H1 (cell line): ENCODE measurements around the gene CD69. TPM values are rescaled to one million over a fixed set of nuclear protein-coding genes. Genes with fewer than 3 reads are reported as not detected.

ENCODE experiments used
- CTCF ChIA-PET: fragments of 300-600 bp; sonication (Branson Sonifier 250); formaldehyde crosslinking; loops from one replicate; lab custom pipeline; 2021; ENCODE audit not compliant: partially characterized antibody; lab: Charles Lee
- POLR2A ChIA-PET: fragments of 300-600 bp; sonication (Branson Sonifier 250); formaldehyde crosslinking; loops from one replicate; lab custom pipeline; 2021; ENCODE audit warnings: inconsistent platforms; ENCODE audit not compliant: partially characterized antibody; lab: Charles Lee
- DNase-seq, 2 experiments: peaks; one replicate each; pipeline versions ENCODE4 v3.0.0 to v3.0.0-alpha.2; 2010 to 2022; ENCODE audit warnings: low spot score in 2 of 2, low read depth in 1 of 2, mixed read lengths in 1 of 2
- FAIRE-seq: peaks from 2 replicates; lab custom pipeline; 2011; peaks lifted over from hg19 to GRCh38; lab: Jason Lieb, UNC
- H2AFZ ChIP-seq: 2 replicates; pipeline ENCODE4 v1.8.1; 2012; ENCODE audit warnings: low read length, inconsistent platforms
- H2AK5ac ChIP-seq: 2 replicates; pipeline ENCODE4 v1.6.1; 2013; ENCODE audit warnings: low read depth, low read length
- H2BK120ac ChIP-seq: replicated peaks from 2 replicates; pipeline ENCODE3; 2013; ENCODE audit warnings: low read depth, low read length, inconsistent platforms
- H2BK12ac ChIP-seq: 2 replicates; pipeline ENCODE4 v1.6.1; 2013; ENCODE audit warnings: low read depth, low read length
- H2BK15ac ChIP-seq: 2 replicates; pipeline ENCODE4 v1.6.1; 2013; ENCODE audit warnings: low read length
- H2BK20ac ChIP-seq: 2 replicates; pipeline ENCODE4 v1.6.1; 2013; ENCODE audit warnings: low read length
- H2BK5ac ChIP-seq: 2 replicates; pipeline ENCODE4 v1.6.1; 2013; ENCODE audit warnings: low read depth, low read length
- H3K14ac ChIP-seq: 2 replicates; pipeline ENCODE4 v1.6.1; 2013; ENCODE audit warnings: inconsistent platforms; ENCODE audit not compliant: insufficient read length
- H3K18ac ChIP-seq: 2 replicates; pipeline ENCODE4 v1.6.1; 2013; ENCODE audit warnings: low read length; ENCODE audit errors: extremely low read depth
- H3K23ac ChIP-seq: 2 replicates; pipeline ENCODE4 v1.6.1; 2013; ENCODE audit warnings: inconsistent platforms; ENCODE audit not compliant: insufficient read length
- H3K23me2 ChIP-seq: 2 replicates; pipeline ENCODE4 v1.6.1; 2013; ENCODE audit warnings: low read depth, low read length
- H3K27ac ChIP-seq: 2 replicates; pipeline ENCODE4 v1.6.1; 2011; ENCODE audit warnings: low read depth, low read length, inconsistent platforms
- H3K27me3 ChIP-seq, 4 experiments: replicated peaks in 1 of 4; 1 replicate in 1 of 4; 2 replicates in 3 of 4; pipeline versions ENCODE4 v1.6.1 to v1.8.1; 2011 to 2013; ENCODE audit warnings: low read length in 3 of 4, mild to moderate bottlenecking in 3 of 4, inconsistent platforms in 2 of 4, mixed read lengths in 2 of 4, moderate library complexity in 1 of 4; ENCODE audit not compliant: control insufficient read depth in 3 of 4, insufficient read depth in 3 of 4; ENCODE audit errors: extremely low read depth in 1 of 4
- H3K36me3 ChIP-seq, 4 experiments: 2 replicates each; pipeline versions ENCODE4 v1.6.1 to v1.8.1; 2011 to 2013; ENCODE audit warnings: mild to moderate bottlenecking in 4 of 4, low read length in 3 of 4, moderate library complexity in 2 of 4, control low read depth in 1 of 4, inconsistent platforms in 1 of 4; ENCODE audit not compliant: insufficient read depth in 4 of 4, control insufficient read depth in 2 of 4
- H3K4ac ChIP-seq: replicated peaks from 2 replicates; pipeline ENCODE3; 2013; ENCODE audit warnings: low read length, low read depth, mixed read lengths, inconsistent platforms; ENCODE audit not compliant: insufficient read length
- H3K4me1 ChIP-seq, 4 experiments: replicated peaks in 1 of 4; 1 replicate in 1 of 4; 2 replicates in 3 of 4; pipeline versions ENCODE4 v1.6.1 to v1.8.1; 2011 to 2013; ENCODE audit warnings: low read length in 3 of 4, inconsistent platforms in 2 of 4, mixed read lengths in 1 of 4; ENCODE audit not compliant: insufficient read depth in 4 of 4, control insufficient read depth in 3 of 4
- H3K4me2 ChIP-seq, 2 experiments: 2 replicates each; pipeline versions ENCODE4 v1.6.1 to v1.8.1; 2011 to 2013; ENCODE audit warnings: low read depth in 2 of 2, low read length in 2 of 2, control low read depth in 1 of 2, inconsistent platforms in 1 of 2, mild to moderate bottlenecking in 1 of 2; ENCODE audit not compliant: insufficient read depth in 1 of 2
- H3K4me3 ChIP-seq, 4 experiments: fragments of 200-600, 300-600 bp in 1 of 4; sonication (generic), shearing (Covaris generic), sonication (Bioruptor Twin) in 1 of 4; 2 replicates each; pipeline versions ENCODE4 v1.5.1 to v1.8.1; 2011 to 2016; ENCODE audit warnings: low read length in 4 of 4, low read depth in 3 of 4, control low read depth in 2 of 4, inconsistent platforms in 2 of 4, mild to moderate bottlenecking in 2 of 4, mixed read lengths in 1 of 4, moderate library complexity in 1 of 4; ENCODE audit not compliant: insufficient read depth in 2 of 4; ENCODE audit errors: extremely low read depth in 1 of 4
- H3K56ac ChIP-seq: replicated peaks from 2 replicates; pipeline ENCODE3; 2013; ENCODE audit warnings: low read depth, mild to moderate bottlenecking, mixed read lengths, low read length, inconsistent platforms; ENCODE audit not compliant: insufficient read length
- H3K79me1 ChIP-seq: 2 replicates; pipeline ENCODE4 v1.6.1; 2013; ENCODE audit warnings: low read depth, low read length, control low read depth
- H3K79me2 ChIP-seq, 2 experiments: 2 replicates each; pipeline versions ENCODE4 v1.6.1 to v1.8.1; 2012 to 2013; ENCODE audit warnings: low read length in 2 of 2, mild to moderate bottlenecking in 2 of 2, inconsistent platforms in 1 of 2; ENCODE audit not compliant: insufficient read depth in 2 of 2, control insufficient read depth in 1 of 2
- H3K9ac ChIP-seq, 4 experiments: replicated peaks in 1 of 4; 1 replicate in 1 of 4; 2 replicates in 3 of 4; pipeline versions ENCODE4 v1.6.1 to v1.8.1; 2011 to 2013; ENCODE audit warnings: low read depth in 3 of 4, low read length in 3 of 4, control low read depth in 2 of 4, mild to moderate bottlenecking in 2 of 4, moderate library complexity in 2 of 4, inconsistent platforms in 1 of 4; ENCODE audit errors: extremely low read depth in 1 of 4
- H3K9me3 ChIP-seq, 2 experiments: 2 replicates each; pipeline versions ENCODE4 v1.6.1 to v1.8.1; 2012 to 2013; ENCODE audit warnings: mild to moderate bottlenecking in 2 of 2, moderate library complexity in 2 of 2, control low read depth in 1 of 2, inconsistent platforms in 1 of 2, low read depth in 1 of 2, low read length in 1 of 2, mixed read lengths in 1 of 2; ENCODE audit not compliant: insufficient read depth in 2 of 2
- H4K20me1 ChIP-seq, 2 experiments: replicated peaks in 1 of 2; 2 replicates each; pipeline versions ENCODE3 to v1.8.1; 2011 to 2013; ENCODE audit warnings: inconsistent platforms in 2 of 2, low read length in 2 of 2, mild to moderate bottlenecking in 1 of 2; ENCODE audit not compliant: insufficient read depth in 2 of 2, control insufficient read depth in 1 of 2
- H4K5ac ChIP-seq: 2 replicates; pipeline ENCODE4 v1.6.1; 2013; ENCODE audit warnings: low read length, low read depth, mixed read lengths, inconsistent platforms; ENCODE audit not compliant: insufficient read length
- H4K8ac ChIP-seq: 2 replicates; pipeline ENCODE4 v1.8.0; 2013; ENCODE audit warnings: mild to moderate bottlenecking, moderate library complexity, low read length, inconsistent platforms; ENCODE audit not compliant: insufficient read depth; ENCODE audit errors: extremely low read depth
- H4K91ac ChIP-seq: replicated peaks from 2 replicates; pipeline ENCODE3; 2013; ENCODE audit warnings: low read length, mixed read lengths, inconsistent platforms; ENCODE audit not compliant: insufficient read length
- ASH2L ChIP-seq: fragments of 200-600, 300-600 bp; sonication (generic); IDR thresholded peaks from one replicate; pipeline ENCODE4 v1.7.1; 2017; ENCODE audit warnings: low read length
- JUND ChIP-seq: IDR thresholded peaks from 2 replicates; pipeline ENCODE4 v1.6.1; 2011; ENCODE audit warnings: mild to moderate bottlenecking, improper control_type of control experiment, low read length
- MAFK ChIP-seq: IDR thresholded peaks from 2 replicates; pipeline ENCODE4 v1.6.1; 2012; ENCODE audit warnings: low read depth, mild to moderate bottlenecking, improper control_type of control experiment, low read length
- MAX ChIP-seq: IDR thresholded peaks from 2 replicates; pipeline ENCODE4 v1.6.1; 2012; ENCODE audit warnings: inconsistent platforms
- RAD21 ChIP-seq, 2 experiments: IDR thresholded peaks in 1 of 2; conservative IDR thresholded peaks in 1 of 2; 2 replicates each; pipeline ENCODE4 v1.6.1; 2011; ENCODE audit warnings: low read depth in 2 of 2, low read length in 2 of 2, improper control_type of control experiment in 1 of 2, inconsistent platforms in 1 of 2, mild to moderate bottlenecking in 1 of 2, moderate library complexity in 1 of 2
- RFX5 ChIP-seq: IDR thresholded peaks from 2 replicates; pipeline ENCODE4 v1.6.1; 2011; ENCODE audit warnings: low read depth, low read length, improper control_type of control experiment, borderline replicate concordance
- SIX5 ChIP-seq: IDR thresholded peaks from 2 replicates; pipeline ENCODE4 v1.6.1; 2011; ENCODE audit warnings: mild to moderate bottlenecking, low read depth, low read length
- SP4 ChIP-seq: IDR thresholded peaks from 2 replicates; pipeline ENCODE4 v1.6.1; 2012; ENCODE audit warnings: low read length, inconsistent platforms
- SRF ChIP-seq: IDR thresholded peaks from 2 replicates; pipeline ENCODE4 v1.6.1; 2011; ENCODE audit warnings: mild to moderate bottlenecking, low read depth, low read length, moderate library complexity
- TEAD4 ChIP-seq: IDR thresholded peaks from 2 replicates; pipeline ENCODE4 v1.6.1; 2012; ENCODE audit warnings: low read depth, low read length, inconsistent platforms, mixed read lengths
- WGBS, 2 experiments: shearing (Covaris generic) in 1 of 2; methylation state at CpG; one replicate each; pipeline versions ENCODE4 v1.1.6 to v1.1.7; 2013 to 2015; ENCODE audit warnings: low lambda C conversion rate in 2 of 2, mixed read lengths in 2 of 2, inconsistent platforms in 1 of 2, low coverage in 1 of 2, missing lambda C conversion rate in 1 of 2; ENCODE audit not compliant: insufficient replicate concordance in 2 of 2, insufficient coverage in 1 of 2, insufficient read length in 1 of 2; ENCODE audit errors: extremely low coverage in 1 of 2, missing lambda C conversion rate in 1 of 2; 5-methylcytosine and 5-hydroxymethylcytosine counted together
- polyA plus RNA-seq, 7 experiments: library from polyadenylated mRNA; depleted of rRNA in 3 of 7; stranded (reverse) in 5 of 7; unstranded in 2 of 7; fragments of >200 nt in 5 of 7; fragments of 200-250 nt in 2 of 7; gene quantifications; 1 replicate in 5 of 7; 2 replicates in 1 of 7; 4 replicates in 1 of 7; pipeline versions ENCODE4 v1.2.1 to v1.2.3, GENCODE V29; 2011 to 2013; ENCODE audit warnings: missing spikeins in 2 of 7, mixed read lengths in 2 of 7
- total RNA-seq: library from RNA; stranded (reverse); fragmentation: NEBNext Ultra II Directional; extraction: Animal tissue kit (Norgen Biotek cat#: 25700); gene quantifications from 2 replicates; pipeline ENCODE4 v1.2.1, GENCODE V29; 2021
- TF ChIP-seq, protein P1 (sequence below), 3 experiments: IDR thresholded peaks; 1 replicate in 2 of 3; 2 replicates in 1 of 3; pipeline versions ENCODE4 v1.5.1 to v1.6.1; 2011; ENCODE audit warnings: low read length in 3 of 3, mild to moderate bottlenecking in 3 of 3, inconsistent platforms in 2 of 3, low read depth in 1 of 3, moderate library complexity in 1 of 3; ENCODE audit not compliant: insufficient read depth in 1 of 3; ENCODE audit errors: control extremely low read depth in 1 of 3

CD69 gene
- total and polyA plus RNA-seq, 2 of the 8 experiments (the other 6 are each of a cell fraction or from before 2014, with no cell fraction given) = not detected

- Histone ChIP-seq H3K27ac (no peak overlapping the region), H2BK120ac (no peak overlapping the region), H3K56ac (no peak overlapping the region), H3K9ac (no peak overlapping the region), H3K4ac (no peak overlapping the region), H2AK5ac (no peak overlapping the region), H2BK15ac (no peak overlapping the region), H3K18ac (no peak overlapping the region), H2AFZ (no peak overlapping the region), H3K9me3 (no peaks in the 10 kb centered on the region), H2BK20ac (no peak overlapping the region), H4K8ac (no peak overlapping the region), H4K5ac (no peak overlapping the region), H3K23ac (no peak overlapping the region), H3K14ac (no peak overlapping the region), H3K27me3 (no peaks in the 10 kb centered on the region), H3K4me3 (no peak overlapping the region), H3K79me2 (no peaks in the 10 kb centered on the region), H3K36me3 (no peaks in the 10 kb centered on the region), H4K20me1 (no peaks in the 10 kb centered on the region), H3K23me2 (no peaks in the 10 kb centered on the region), H2BK12ac (no peak overlapping the region), H4K91ac (no peak overlapping the region), H3K4me2 (no peak overlapping the region), H3K4me1 (no peaks in the 10 kb centered on the region), H2BK5ac (no peak overlapping the region), H3K79me1 (no peaks in the 10 kb centered on the region)
- FAIRE-seq (no peak), DNase-seq (no peak)
- WGBS, 2 experiments = 71% methylated on average over 1 of the region's 1 CpG; no CpG with 5 or more reads in 1 of the 2 experiments
- POLR2A ChIA-PET = interaction anchor here (0.6 kb wide), 1 partner anchor 102 kb away, joined by 3 read pairs; no protein-coding TSS in a partner anchor
- CTCF ChIA-PET = interaction anchor here (0.7 to 3.6 kb wide), 2 partner anchors 16 to 26 kb away, joined by 3 to 16 read pairs; no protein-coding TSS in a partner anchor
- TF ChIP-seq ASH2L (no peak), JUND (no peak), SRF (no peak), TEAD4 (no peak), MAX (no peak), SIX5 (no peak), SP4 (no peak), RFX5 (no peak), RAD21 (IDR thresholded peaks at IDR 0.05 in 1 of 2, conservative IDR thresholded peaks at IDR 0.05 in 1 of 2; ENCODE audit: low read depth in 2 of 2, low read length in 2 of 2) (no peak), MAFK (no peak)
- TF ChIP-seq, protein P1, sequence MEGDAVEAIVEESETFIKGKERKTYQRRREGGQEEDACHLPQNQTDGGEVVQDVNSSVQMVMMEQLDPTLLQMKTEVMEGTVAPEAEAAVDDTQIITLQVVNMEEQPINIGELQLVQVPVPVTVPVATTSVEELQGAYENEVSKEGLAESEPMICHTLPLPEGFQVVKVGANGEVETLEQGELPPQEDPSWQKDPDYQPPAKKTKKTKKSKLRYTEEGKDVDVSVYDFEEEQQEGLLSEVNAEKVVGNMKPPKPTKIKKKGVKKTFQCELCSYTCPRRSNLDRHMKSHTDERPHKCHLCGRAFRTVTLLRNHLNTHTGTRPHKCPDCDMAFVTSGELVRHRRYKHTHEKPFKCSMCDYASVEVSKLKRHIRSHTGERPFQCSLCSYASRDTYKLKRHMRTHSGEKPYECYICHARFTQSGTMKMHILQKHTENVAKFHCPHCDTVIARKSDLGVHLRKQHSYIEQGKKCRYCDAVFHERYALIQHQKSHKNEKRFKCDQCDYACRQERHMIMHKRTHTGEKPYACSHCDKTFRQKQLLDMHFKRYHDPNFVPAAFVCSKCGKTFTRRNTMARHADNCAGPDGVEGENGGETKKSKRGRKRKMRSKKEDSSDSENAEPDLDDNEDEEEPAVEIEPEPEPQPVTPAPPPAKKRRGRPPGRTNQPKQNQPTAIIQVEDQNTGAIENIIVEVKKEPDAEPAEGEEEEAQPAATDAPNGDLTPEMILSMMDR (IDR thresholded peaks at IDR 0.05; ENCODE audit: control extremely low read depth in 1 of 3, insufficient read depth in 1 of 3, low read depth in 1 of 3, low read length in 3 of 3) = no peak
These were observed 36.7 kb downstream of the CD69 start for GRCh38 chr12:9724023-9724422.
